ENCODE measurements around the gene RSU1.

The RSU1 gene

GRCh38 chr10:16640153-16640552 is 177.1 kb downstream of the RSU1 start:
- Histone ChIP-seq H3K9ac (ENCODE audit: low read length) (no peak overlapping the region), H4K20me1 (ENCODE audit: insufficient read depth, low read length) (no peaks in the 10 kb centered on the region), H3K27me3 (ENCODE audit: insufficient read depth, low read length) (no peaks in the 10 kb centered on the region), H3F3A (ENCODE audit: insufficient read depth, low read length) (no peaks in the 10 kb centered on the region), H3K36me3 (ENCODE audit: insufficient read depth, low read length) (no peaks in the 10 kb centered on the region), H3K9me2 (ENCODE audit: low read depth, low read length) (no peaks in the 10 kb centered on the region), H3K4me3 (ENCODE audit: low read depth, low read length, poor library complexity, severe bottlenecking) (no peak overlapping the region), H3K27ac (ENCODE audit: low read depth, low read length, poor library complexity, severe bottlenecking) (no peak overlapping the region), H3K9me3 (ENCODE audit: low read length) (no peaks in the 10 kb centered on the region), H3K4me2 (ENCODE audit: low read length) (no peak overlapping the region), H3K4me1 (ENCODE audit: insufficient read depth, low read length, severe bottlenecking) (no peaks in the 10 kb centered on the region), H2AFZ (ENCODE audit: low read length) (no peak overlapping the region), H3K79me2 (ENCODE audit: insufficient read depth, low read length) (no peaks in the 10 kb centered on the region)
- TF ChIP-seq EZH2 (IDR thresholded peaks at IDR 0.05; ENCODE audit: borderline replicate concordance, low read length) (no peak), CTCF (IDR thresholded peaks at IDR 0.05; ENCODE audit: low read length) (no peak)

DNA sequence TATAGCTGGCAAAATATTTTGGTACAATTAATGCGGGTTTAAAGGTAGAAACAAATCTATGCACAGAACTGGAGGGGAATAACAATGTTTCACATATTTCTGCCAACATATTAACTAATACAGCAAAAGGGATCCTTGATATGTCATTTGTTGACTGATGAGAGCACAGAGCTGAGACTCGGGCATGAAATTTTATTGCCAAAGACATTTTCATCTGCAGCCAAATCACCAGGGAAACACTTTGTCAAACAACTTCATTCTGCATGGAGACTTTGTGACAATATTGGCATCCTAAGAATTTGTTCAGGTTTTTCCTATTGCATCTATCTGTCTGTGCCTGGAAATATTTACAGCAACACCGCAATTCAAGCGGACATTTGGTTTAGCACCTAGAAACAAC is 177.8 kb downstream of the RSU1 start:
- Histone ChIP-seq H3K9me2 (ENCODE audit: low read depth, low read length) (no peaks in the 10 kb centered on the region), H4K20me1 (ENCODE audit: insufficient read depth, low read length) (no peaks in the 10 kb centered on the region), H3K4me1 (ENCODE audit: insufficient read depth, low read length, severe bottlenecking) (no peaks in the 10 kb centered on the region), H3F3A (ENCODE audit: insufficient read depth, low read length) (no peaks in the 10 kb centered on the region), H3K4me2 (ENCODE audit: low read length) (no peak overlapping the region), H3K36me3 (ENCODE audit: insufficient read depth, low read length) (no peaks in the 10 kb centered on the region), H2AFZ (ENCODE audit: low read length) (no peak overlapping the region), H3K27ac (ENCODE audit: low read depth, low read length, poor library complexity, severe bottlenecking) (no peak overlapping the region), H3K4me3 (ENCODE audit: low read depth, low read length, poor library complexity, severe bottlenecking) (no peak overlapping the region), H3K9me3 (ENCODE audit: low read length) (no peaks in the 10 kb centered on the region), H3K27me3 (ENCODE audit: insufficient read depth, low read length) (no peaks in the 10 kb centered on the region), H3K9ac (ENCODE audit: low read length) (no peak overlapping the region), H3K79me2 (ENCODE audit: insufficient read depth, low read length) (no peaks in the 10 kb centered on the region)
- TF ChIP-seq EZH2 (IDR thresholded peaks at IDR 0.05; ENCODE audit: borderline replicate concordance, low read length), result no peak
- no peak for TF ChIP-seq CTCF (IDR thresholded peaks at IDR 0.05; ENCODE audit: low read length)

DNA sequence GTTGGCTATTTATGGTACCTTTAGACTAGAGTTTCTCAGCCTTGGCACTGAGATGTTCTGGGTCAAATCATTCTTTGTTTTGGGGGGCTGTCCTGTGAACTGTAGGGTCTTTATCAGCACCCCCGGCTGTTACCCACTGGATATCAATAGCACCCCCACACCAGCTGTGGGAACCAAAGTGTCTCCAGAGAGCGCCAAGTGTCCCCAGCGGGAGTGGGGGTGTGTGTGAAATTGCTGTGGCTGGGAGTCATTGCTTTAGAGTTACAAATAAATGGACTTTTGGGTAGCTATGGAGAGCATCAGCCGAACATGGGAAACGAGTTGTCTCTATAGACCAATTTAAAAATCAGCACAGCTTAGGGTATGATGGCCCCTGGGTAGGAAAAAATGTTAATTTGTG is 184.2 kb downstream of the RSU1 start:
- Histone ChIP-seq H3F3A (ENCODE audit: insufficient read depth, low read length) (no peaks in the 10 kb centered on the region), H4K20me1 (ENCODE audit: insufficient read depth, low read length) (no peaks in the 10 kb centered on the region), H3K4me3 (ENCODE audit: low read depth, low read length, poor library complexity, severe bottlenecking) (no peak overlapping the region), H3K79me2 (ENCODE audit: insufficient read depth, low read length) (no peaks in the 10 kb centered on the region), H3K9ac (ENCODE audit: low read length) (no peak overlapping the region), H2AFZ (ENCODE audit: low read length) (no peak overlapping the region), H3K27ac (ENCODE audit: low read depth, low read length, poor library complexity, severe bottlenecking) (no peak overlapping the region), H3K9me3 (ENCODE audit: low read length) (no peaks in the 10 kb centered on the region), H3K36me3 (ENCODE audit: insufficient read depth, low read length) (no peaks in the 10 kb centered on the region), H3K27me3 (ENCODE audit: insufficient read depth, low read length) (no peaks in the 10 kb centered on the region), H3K4me1 (ENCODE audit: insufficient read depth, low read length, severe bottlenecking) (no peaks in the 10 kb centered on the region), H3K9me2 (ENCODE audit: low read depth, low read length) (no peaks in the 10 kb centered on the region), H3K4me2 (ENCODE audit: low read length) (no peak overlapping the region)
- TF ChIP-seq CTCF (IDR thresholded peaks at IDR 0.05; ENCODE audit: low read length) (no peak), EZH2 (IDR thresholded peaks at IDR 0.05; ENCODE audit: borderline replicate concordance, low read length) (no peak)

Measured in OCI-LY1 (cell line).